CD4-positive, alpha-beta memory T cell (primary cell): ENCODE data around the gene BMI1. TPM values are rescaled to one million over a fixed set of nuclear protein-coding genes. Genes with fewer than 3 reads are reported as not detected.

Experiments used
- CTCF ChIA-PET: fragments of 350-600 bp; sonication (Branson Sonifier 250); formaldehyde crosslinking; loops from one replicate; lab custom pipeline; 2021; ENCODE audit warnings: inconsistent platforms; ENCODE audit not compliant: partially characterized antibody; lab: Charles Lee
- POLR2A ChIA-PET: fragments of 350-600 bp; sonication (Branson Sonifier 250); formaldehyde crosslinking; loops from one replicate; lab custom pipeline; 2021; ENCODE audit not compliant: partially characterized antibody; lab: Charles Lee
- DNase-seq, 5 donors: peaks; one replicate each; pipeline versions ENCODE4 v3.0.0 to v3.0.0-alpha.2; 2020 to 2022; ENCODE audit warnings: mixed read lengths in 1 of 5
- H3K27ac ChIP-seq: one replicate; pipeline ENCODE4 v1.7.0; 2013; ENCODE audit warnings: low read depth, low read length
- H3K27me3 ChIP-seq: 2 replicates; pipeline ENCODE4 v1.7.0; 2013; ENCODE audit warnings: mild to moderate bottlenecking, low read length, moderate library complexity; ENCODE audit not compliant: insufficient read depth
- H3K36me3 ChIP-seq: 2 replicates; pipeline ENCODE4 v1.7.0; 2013; ENCODE audit warnings: mild to moderate bottlenecking, low read length, moderate library complexity; ENCODE audit not compliant: insufficient read depth
- H3K4me1 ChIP-seq: 2 replicates; pipeline ENCODE4 v1.7.0; 2013; ENCODE audit warnings: mild to moderate bottlenecking, low read length, moderate library complexity; ENCODE audit not compliant: insufficient read depth
- H3K4me3 ChIP-seq, 2 donors: one replicate each; pipeline ENCODE4 v1.7.0; 2013; ENCODE audit warnings: low read length in 2 of 2, mild to moderate bottlenecking in 1 of 2
- H3K9me3 ChIP-seq, 2 donors: one replicate each; pipeline ENCODE4 v1.7.0; 2013; ENCODE audit warnings: low read length in 2 of 2, control low read depth in 1 of 2; ENCODE audit not compliant: control insufficient read depth in 1 of 2
- H3K27ac Mint-ChIP-seq, 7 donors: one replicate each; pipeline ENCODE4 v1.8.0; 2020 to 2021; ENCODE audit warnings: mixed read lengths in 7 of 7, mild to moderate bottlenecking in 6 of 7, inconsistent platforms in 3 of 7, moderate library complexity in 3 of 7
- H3K27me3 Mint-ChIP-seq, 2 donors: one replicate each; pipeline ENCODE4 v1.8.0; 2020 to 2021; ENCODE audit warnings: mixed read lengths in 2 of 2
- H3K36me3 Mint-ChIP-seq, 2 donors: one replicate each; pipeline ENCODE4 v1.8.0; 2020 to 2021; ENCODE audit warnings: mixed read lengths in 2 of 2, inconsistent platforms in 1 of 2, mild to moderate bottlenecking in 1 of 2
- H3K4me1 Mint-ChIP-seq, 4 donors: one replicate each; pipeline ENCODE4 v1.8.0; 2020 to 2021; ENCODE audit warnings: mixed read lengths in 4 of 4, mild to moderate bottlenecking in 1 of 4
- H3K4me3 Mint-ChIP-seq, 8 donors: one replicate each; pipeline ENCODE4 v1.8.0; 2020 to 2021; ENCODE audit warnings: mixed read lengths in 8 of 8, mild to moderate bottlenecking in 7 of 8, moderate library complexity in 6 of 8, inconsistent platforms in 3 of 8
- H3K9me3 Mint-ChIP-seq, 8 donors: one replicate each; pipeline ENCODE4 v1.8.0; 2020 to 2021; ENCODE audit warnings: mixed read lengths in 8 of 8, mild to moderate bottlenecking in 5 of 8, inconsistent platforms in 3 of 8, moderate library complexity in 1 of 8
- intact Hi-C: fragments of 100-400 bp; cut with micrococcal nuclease; formaldehyde crosslinking; loops from one replicate; pipeline ENCODE4 v1.15.1; 2023
- polyA plus RNA-seq, 2 donors: library from polyadenylated mRNA; unstranded; fragments of 300-500 nt; fragmentation: Illumina TruSeq; gene quantifications; one replicate each; pipeline ENCODE4 v1.2.3, GENCODE V29; 2021
- total RNA-seq, 2 experiments: library from RNA; stranded (reverse); gene quantifications; one replicate each; pipeline ENCODE4 v1.2.3, GENCODE V29; 2021

Gene BMI1
- total and polyA plus RNA-seq, 4 experiments from 2014 or later, result 40.5 to 108 (median 76.8) TPM

DNA sequence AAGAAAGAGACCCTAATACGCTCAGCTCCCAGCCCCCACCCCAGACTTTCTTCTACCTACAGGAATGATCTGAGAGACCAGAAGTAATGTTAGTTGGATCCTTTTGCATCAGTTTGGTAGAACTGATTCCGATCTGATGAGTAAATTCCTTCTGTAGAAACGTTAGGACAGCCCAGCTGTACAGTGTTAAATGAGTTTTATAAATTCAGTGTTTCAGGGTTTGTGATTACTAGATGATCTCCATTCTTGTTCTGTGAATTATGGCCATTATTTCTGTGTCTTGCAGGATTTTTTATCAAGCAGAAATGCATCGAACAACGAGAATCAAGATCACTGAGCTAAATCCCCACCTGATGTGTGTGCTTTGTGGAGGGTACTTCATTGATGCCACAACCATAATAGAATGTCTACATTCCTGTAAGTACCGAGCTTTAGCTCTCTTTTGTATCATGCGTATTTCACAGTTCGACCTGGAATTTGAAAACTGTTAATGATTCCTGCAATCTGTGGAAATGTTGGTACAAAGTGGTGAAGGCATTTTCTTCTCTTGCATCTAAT lies 5.3 kb downstream of the BMI1 start:
- ChIA-PET POLR2A (interaction anchor here (1.4 to 3.4 kb wide), 4 partner anchors 10 to 110 kb away, joined by 5 to 42 read pairs (median 14); partner anchors contain the start of gene COMMD3), CTCF (interaction anchor here (1.3 kb wide), 1 partner anchor 10 kb away, joined by 3 read pairs; the partner anchor contains the start of gene COMMD3)
- peaks cover 14 to 32% of the 10 kb centered on the region in 2 donors for H3K36me3 Mint-ChIP-seq
- H3K4me1 Mint-ChIP-seq, result peaks cover 35 to 44% (median 39%) of the 10 kb centered on the region in 4 donors
- H3K4me3 ChIP-seq, result peak overlapping the region; percentile 20 to 56
- peak overlapping the region; percentile 81 to 84 (median 84) for H3K4me3 Mint-ChIP-seq
- H3K27ac Mint-ChIP-seq, result peak overlapping the region; percentile 75 to 91 (median 90)
- no peaks in the 10 kb centered on the region for H3K36me3 ChIP-seq
- H3K27ac ChIP-seq, result peak overlapping the region; percentile 54
- intact Hi-C loops, result no loop called here
- H3K9me3 ChIP-seq, result no peaks in the 10 kb centered on the region
- H3K27me3 Mint-ChIP-seq, result peaks cover 10 to 13% of the 10 kb centered on the region in 2 donors
- DNase-seq, result no peak
- peaks cover 0 to 4% (median 0%) of the 10 kb centered on the region in 8 donors for H3K9me3 Mint-ChIP-seq
- H3K4me1 ChIP-seq, result peaks cover 39% of the 10 kb centered on the region
- no peaks in the 10 kb centered on the region for H3K27me3 ChIP-seq

DNA sequence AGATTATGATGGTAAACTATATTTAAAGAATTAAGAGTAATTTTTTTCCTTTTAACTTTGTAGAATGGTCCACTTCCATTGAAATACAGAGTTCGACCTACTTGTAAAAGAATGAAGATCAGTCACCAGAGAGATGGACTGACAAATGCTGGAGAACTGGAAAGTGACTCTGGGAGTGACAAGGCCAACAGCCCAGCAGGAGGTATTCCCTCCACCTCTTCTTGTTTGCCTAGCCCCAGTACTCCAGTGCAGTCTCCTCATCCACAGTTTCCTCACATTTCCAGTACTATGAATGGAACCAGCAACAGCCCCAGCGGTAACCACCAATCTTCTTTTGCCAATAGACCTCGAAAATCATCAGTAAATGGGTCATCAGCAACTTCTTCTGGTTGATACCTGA lies 8.3 kb downstream of the BMI1 start:
- Histone ChIP-seq H3K27ac (no peak overlapping the region), H3K4me1 (peaks cover 45% of the 10 kb centered on the region), H3K36me3 (no peaks in the 10 kb centered on the region), H3K4me3 (no peak overlapping the region), H3K9me3 (no peaks in the 10 kb centered on the region), H3K27me3 (no peaks in the 10 kb centered on the region)
- Mint-ChIP-seq H3K9me3 (peaks cover 0 to 12% (median 2%) of the 10 kb centered on the region in 8 donors), H3K36me3 (peaks cover 14 to 37% of the 10 kb centered on the region in 2 donors), H3K4me1 (peaks cover 33 to 42% (median 39%) of the 10 kb centered on the region in 4 donors), H3K27ac (no peak overlapping the region), H3K27me3 (peaks cover 4 to 15% of the 10 kb centered on the region in 2 donors), H3K4me3 (no peak overlapping the region)
- POLR2A ChIA-PET, result no interaction called here
- CTCF ChIA-PET, result no interaction called here
- no peak for DNase-seq
- intact Hi-C loops, result no loop called here

DNA sequence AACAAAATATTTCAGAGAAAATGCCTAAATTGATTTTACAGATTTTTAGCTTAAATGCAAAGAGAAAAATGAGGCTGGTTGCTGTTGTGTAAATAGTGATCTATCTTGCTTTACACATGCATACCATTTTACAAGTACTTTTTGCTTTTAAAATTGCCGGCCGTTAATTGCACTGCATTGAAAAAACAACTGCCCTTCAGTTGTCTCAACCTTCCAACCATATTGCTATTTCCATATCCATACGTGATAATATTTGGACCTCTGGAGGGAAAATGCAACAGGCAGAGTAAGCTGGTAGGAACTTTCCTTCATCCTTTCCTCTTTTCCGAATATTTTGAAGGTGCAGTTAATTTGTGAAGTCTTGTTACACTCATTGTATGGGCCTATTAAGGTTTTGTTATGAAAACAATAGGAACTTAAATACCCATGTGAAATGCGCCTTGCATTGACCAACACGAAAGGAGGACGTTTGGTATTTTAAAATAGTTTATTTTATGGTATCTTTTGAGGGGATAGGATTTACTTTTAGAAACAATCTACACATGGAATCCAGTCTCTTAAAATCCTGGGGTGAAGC lies 11.3 kb downstream of the BMI1 start:
- H3K27me3 Mint-ChIP-seq, result peaks cover 7 to 13% of the 10 kb centered on the region in 2 donors
- Histone ChIP-seq H3K4me3 (no peak overlapping the region), H3K4me1 (peaks cover 52% of the 10 kb centered on the region), H3K9me3 (no peaks in the 10 kb centered on the region), H3K27ac (peak overlapping the region; percentile 61), H3K36me3 (no peaks in the 10 kb centered on the region), H3K27me3 (peaks cover 15% of the 10 kb centered on the region)
- POLR2A ChIA-PET, result interaction anchor here (0.9 to 2.6 kb wide), 7 partner anchors 8 to 105 kb away, joined by 4 to 26 read pairs (median 9); partner anchors contain the start of gene COMMD3
- peaks cover 14 to 25% of the 10 kb centered on the region in 2 donors for H3K36me3 Mint-ChIP-seq
- CTCF ChIA-PET, result interaction anchor here (0.9 to 2.6 kb wide), 3 partner anchors 8 to 16 kb away, joined by 3 to 10 read pairs (median 4); partner anchors contain the start of gene COMMD3
- peak overlapping the region in 6 of 7 donors; percentile 48 to 97 (median 92) for H3K27ac Mint-ChIP-seq
- H3K9me3 Mint-ChIP-seq, result peaks cover 0 to 23% (median 5%) of the 10 kb centered on the region in 8 donors
- DNase-seq, result no peak
- peaks cover 21 to 38% (median 30%) of the 10 kb centered on the region in 4 donors for H3K4me1 Mint-ChIP-seq
- intact Hi-C loops, result loop anchor here (2.0 kb wide), 1 partner anchor 329 kb away; the partner anchor contains the start of gene DNAJC1
- H3K4me3 Mint-ChIP-seq, result peak overlapping the region in 7 of 8 donors; percentile 40 to 93 (median 87)

DNA sequence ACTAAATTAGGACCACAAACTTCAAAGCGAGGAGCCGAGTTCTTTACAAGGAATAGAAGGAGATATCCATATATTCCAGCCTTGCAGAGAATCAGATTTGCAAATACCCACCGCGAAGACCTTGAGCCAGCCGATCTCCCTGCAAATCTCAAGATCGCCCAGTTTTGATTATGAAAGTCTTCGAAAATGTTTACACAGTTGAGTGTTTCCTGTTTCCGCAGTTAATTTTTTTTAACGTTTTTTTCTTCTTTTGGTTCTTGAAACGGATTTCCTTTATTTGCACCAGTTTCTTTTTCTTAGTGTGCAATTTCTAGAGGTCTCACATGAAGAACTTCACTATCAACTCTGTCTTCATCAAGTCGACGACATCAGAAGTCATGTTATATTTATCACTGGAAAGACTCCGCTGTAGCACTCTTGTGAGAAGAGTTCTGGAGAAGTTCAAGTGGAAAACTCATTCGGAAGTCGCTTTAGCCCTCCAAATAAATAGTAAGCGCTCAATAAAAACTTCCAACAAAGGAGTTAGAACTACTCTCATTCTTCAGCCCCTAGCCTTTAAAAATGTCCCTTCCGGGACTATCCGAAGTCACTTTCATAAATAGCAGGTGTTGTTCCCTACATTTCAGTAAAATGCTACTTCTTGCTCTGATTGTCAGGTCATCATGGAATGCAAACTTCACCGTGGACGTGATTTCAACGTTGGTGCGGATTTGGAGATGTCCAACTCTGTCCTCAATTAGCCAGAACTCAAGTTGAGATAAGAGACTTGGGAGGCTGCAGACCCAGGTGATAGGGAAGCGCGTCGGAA lies 12.5 kb downstream of the BMI1 start:
- H3K27ac Mint-ChIP-seq, result peak overlapping the region; percentile 86 to 97 (median 94)
- peak overlapping the region; percentile 78 to 93 (median 88) for H3K4me3 Mint-ChIP-seq
- ChIA-PET POLR2A (interaction anchor here (1.0 to 2.6 kb wide), 6 partner anchors 7 to 104 kb away, joined by 6 to 26 read pairs (median 10); partner anchors contain the start of gene COMMD3), CTCF (interaction anchor here (0.9 to 2.6 kb wide), 2 partner anchors 11 to 17 kb away, joined by 3 to 10 read pairs; partner anchors contain the start of gene COMMD3)
- peaks cover 0 to 24% (median 5%) of the 10 kb centered on the region in 8 donors for H3K9me3 Mint-ChIP-seq
- Histone ChIP-seq H3K4me3 (peak overlapping the region; percentile 53 to 59), H3K27me3 (peaks cover 27% of the 10 kb centered on the region), H3K4me1 (peaks cover 53% of the 10 kb centered on the region), H3K9me3 (no peaks in the 10 kb centered on the region), H3K27ac (peak overlapping the region; percentile 61), H3K36me3 (no peaks in the 10 kb centered on the region)
- H3K27me3 Mint-ChIP-seq, result peaks cover 12 to 21% of the 10 kb centered on the region in 2 donors
- DNase-seq, result peak; percentile 45 to 76 (median 72)
- intact Hi-C loops, result loop anchor here (1.0 to 2.0 kb wide), 3 partner anchors 8 to 331 kb away; partner anchors contain the start of genes COMMD3 and DNAJC1
- peaks cover 21 to 40% (median 31%) of the 10 kb centered on the region in 4 donors for H3K4me1 Mint-ChIP-seq
- peaks cover 10 to 20% of the 10 kb centered on the region in 2 donors for H3K36me3 Mint-ChIP-seq

DNA sequence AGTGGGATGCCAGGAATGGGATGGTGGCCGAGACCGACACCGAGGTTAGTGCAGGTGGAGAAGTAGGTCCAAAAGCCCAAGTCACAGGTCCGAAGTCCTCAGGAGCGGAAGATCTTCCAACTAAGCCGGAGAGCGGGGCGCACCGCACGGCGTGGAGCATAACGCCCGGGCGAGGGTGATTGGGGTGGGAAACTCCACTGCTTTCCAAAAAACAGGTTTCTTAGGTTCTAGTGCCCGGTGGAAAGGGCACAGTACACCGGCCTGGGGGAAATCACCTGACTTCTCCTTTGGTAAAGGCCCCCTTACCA lies 13.0 kb downstream of the BMI1 start:
- DNase-seq, result no peak
- Mint-ChIP-seq H3K27me3 (peaks cover 17 to 27% of the 10 kb centered on the region in 2 donors), H3K9me3 (peaks cover 0 to 24% (median 5%) of the 10 kb centered on the region in 8 donors), H3K27ac (peak overlapping the region; percentile 82 to 97 (median 90)), H3K4me1 (peaks cover 21 to 44% (median 31%) of the 10 kb centered on the region in 4 donors), H3K36me3 (peaks cover 10 to 20% of the 10 kb centered on the region in 2 donors), H3K4me3 (peak overlapping the region; percentile 78 to 93 (median 88))
- H3K9me3 ChIP-seq, result no peaks in the 10 kb centered on the region
- ChIA-PET CTCF (no interaction called here), POLR2A (no interaction called here)
- peaks cover 53% of the 10 kb centered on the region for H3K4me1 ChIP-seq
- H3K27ac ChIP-seq, result no peak overlapping the region
- no peaks in the 10 kb centered on the region for H3K36me3 ChIP-seq
- intact Hi-C loops, result loop anchor here (1.0 to 2.0 kb wide), 3 partner anchors 9 to 331 kb away; partner anchors contain the start of genes COMMD3 and DNAJC1
- peak overlapping the region in 1 of 2 donors; percentile 53 for H3K4me3 ChIP-seq
- peaks cover 32% of the 10 kb centered on the region for H3K27me3 ChIP-seq

DNA sequence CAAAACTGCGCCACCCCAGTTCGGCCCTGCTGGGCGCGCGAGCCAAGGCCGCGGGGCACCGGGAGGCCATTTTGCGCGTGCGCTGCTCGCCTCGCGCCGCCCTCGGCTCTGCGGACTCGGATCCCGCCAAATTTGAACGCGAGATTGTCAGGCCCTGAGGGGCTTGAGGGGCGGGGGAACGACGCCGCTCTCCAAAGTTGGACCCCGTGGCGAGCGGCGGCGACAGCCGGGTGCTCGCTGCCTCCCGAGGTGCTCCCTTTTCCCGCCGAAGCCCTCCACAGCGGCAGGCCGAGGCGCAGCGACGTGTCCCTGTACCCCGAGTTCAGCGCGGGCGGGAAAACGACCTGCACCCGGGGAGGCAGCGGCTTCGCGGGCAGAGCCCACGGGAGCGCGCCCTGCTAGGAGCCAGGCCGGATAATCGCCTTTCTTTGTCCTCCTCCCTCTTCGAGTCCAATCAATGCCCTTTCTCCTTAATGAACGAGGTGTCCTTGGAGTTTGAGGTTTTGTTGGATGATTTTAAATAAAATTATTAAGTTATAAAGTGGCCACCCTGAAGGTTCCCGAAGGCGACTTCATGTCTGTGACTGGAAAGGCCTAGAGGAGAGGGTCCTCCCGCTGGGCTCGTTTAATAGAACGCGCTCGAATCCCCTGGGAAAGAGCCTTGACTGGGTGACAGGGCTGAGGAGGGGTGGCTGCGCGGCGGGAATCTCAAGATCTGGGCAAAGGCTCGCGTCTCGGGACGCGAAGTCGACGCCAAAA lies 13.7 kb downstream of the BMI1 start:
- peaks cover 0 to 24% (median 4%) of the 10 kb centered on the region in 8 donors for H3K9me3 Mint-ChIP-seq
- Histone ChIP-seq H3K4me3 (peak overlapping the region in 1 of 2 donors; percentile 52), H3K9me3 (no peaks in the 10 kb centered on the region), H3K36me3 (no peaks in the 10 kb centered on the region), H3K4me1 (peaks cover 54% of the 10 kb centered on the region), H3K27ac (peak overlapping the region; percentile 58), H3K27me3 (peaks cover 39% of the 10 kb centered on the region)
- H3K36me3 Mint-ChIP-seq, result peaks cover 4 to 15% of the 10 kb centered on the region in 2 donors
- H3K4me1 Mint-ChIP-seq, result peaks cover 21 to 46% (median 30%) of the 10 kb centered on the region in 4 donors
- CTCF ChIA-PET, result interaction anchor here (0.7 kb wide), 1 partner anchor 9 kb away, joined by 4 read pairs; no protein-coding TSS in a partner anchor
- intact Hi-C loops, result loop anchor here (1.0 kb wide), 1 partner anchor 105 kb away; no protein-coding TSS in a partner anchor
- POLR2A ChIA-PET, result interaction anchor here (0.8 to 1.0 kb wide), 2 partner anchors 281 to 331 kb away, joined by 3 to 5 read pairs; partner anchors contain the start of gene DNAJC1
- DNase-seq, result no peak
- H3K4me3 Mint-ChIP-seq, result peak overlapping the region; percentile 84 to 96 (median 87)
- peak overlapping the region; percentile 92 to 96 (median 96) for H3K27ac Mint-ChIP-seq
- peaks cover 20 to 33% of the 10 kb centered on the region in 2 donors for H3K27me3 Mint-ChIP-seq
